A549 treated with dexamethasone at 1 μM for 4 hours (cell line): ENCODE results near the gene MCEMP1. TPM values are rescaled to one million over a fixed set of nuclear protein-coding genes. Genes with fewer than 3 reads are reported as not detected.

Experiments
- total RNA-seq: library from RNA; stranded (reverse); fragments of 200-300 nt; extraction: Qiagen RNA extraction; gene quantifications from 5 replicates; pipeline ENCODE4 v1.2.3, GENCODE V29; 2022

The MCEMP1 gene
- total RNA-seq, result not detected in 5 replicates

DNA sequence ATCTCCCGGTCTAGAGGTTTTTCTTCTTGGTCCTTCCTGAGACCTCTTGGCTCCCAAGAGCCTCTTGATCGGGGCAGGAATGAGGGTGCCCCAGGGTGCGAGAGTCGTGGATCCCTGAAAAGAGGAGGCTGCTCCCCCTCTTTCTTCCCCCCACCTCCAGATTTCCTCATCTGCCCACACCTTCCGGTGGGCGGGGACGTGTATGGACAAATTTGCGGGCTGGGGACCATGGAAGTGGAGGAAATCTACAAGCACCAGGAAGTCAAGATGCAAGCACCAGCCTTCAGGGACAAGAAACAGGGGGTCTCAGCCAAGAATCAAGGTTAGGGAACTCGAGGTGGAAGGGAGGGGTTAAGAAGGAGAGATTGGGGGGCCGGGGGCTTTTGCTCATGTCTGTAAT is at the start of gene MCEMP1:
Gene MCEMP1 (plus strand): TSS at position 237 of the 400 bp plus-strand sequence. CDS start 31 bp downstream, at position 268.

DNA sequence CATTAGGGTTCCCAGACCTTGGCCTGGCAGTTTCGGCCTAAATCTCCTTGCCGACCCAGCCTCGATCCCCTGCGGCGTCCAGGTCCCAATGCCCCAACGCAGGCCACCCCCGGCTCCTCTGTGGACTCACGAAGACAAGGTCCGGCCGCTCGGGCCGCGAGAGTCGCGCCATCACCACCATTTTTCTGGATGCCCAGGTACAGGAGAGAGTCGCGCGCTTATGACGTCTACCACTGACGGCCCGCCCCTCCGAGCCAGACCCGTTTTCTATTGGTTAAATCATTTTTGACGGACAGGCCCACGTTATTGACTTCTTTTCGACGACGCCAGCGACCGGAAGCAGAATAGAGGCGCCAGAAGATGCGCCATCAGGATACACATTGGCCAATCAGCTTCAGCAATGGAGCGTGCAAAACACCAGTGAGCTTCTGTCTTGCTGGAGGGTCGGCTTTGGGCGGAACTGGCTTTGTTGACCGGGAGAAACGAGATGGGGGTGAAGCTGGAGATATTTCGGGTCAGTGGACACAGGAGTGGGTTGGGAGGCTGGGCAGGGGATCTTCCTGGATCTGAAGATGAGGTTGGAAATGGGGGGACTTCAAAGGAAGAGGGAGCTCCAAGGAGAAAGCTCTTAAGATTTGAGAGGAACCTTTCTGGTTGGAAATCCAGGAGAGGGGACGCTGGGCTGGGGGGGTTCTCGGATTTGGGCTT is 47.4 kb upstream of the MCEMP1 start, which contains the start of the genes PET100 and XAB2:
Gene PET100 (plus strand): TSS at position 447 of the 708 bp plus-strand sequence. CDS start 41 bp downstream, at position 488.
Gene XAB2 (minus strand): TSS at position 199 of the 708 bp plus-strand sequence. CDS start 18 bp downstream, at position 181.

DNA sequence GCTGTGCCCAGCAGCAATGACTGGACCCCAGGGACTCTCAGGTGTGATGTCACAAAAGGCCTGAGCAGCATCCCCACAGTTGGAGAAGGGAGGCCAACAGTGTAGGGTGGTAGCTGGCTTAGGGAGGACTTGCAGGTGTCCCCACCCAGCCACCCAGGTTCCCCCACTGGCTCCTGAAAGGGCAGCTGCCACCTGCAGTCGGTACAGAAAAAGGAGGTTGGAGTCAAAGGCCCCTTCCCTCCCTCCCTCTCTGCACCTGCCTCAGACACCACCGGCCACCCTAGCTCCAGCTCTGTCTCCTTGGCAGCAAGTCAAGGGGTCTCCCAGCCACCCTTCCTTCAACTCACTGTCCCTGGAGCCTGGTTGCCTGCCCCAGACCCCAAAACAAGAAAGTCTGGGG is 43.2 kb upstream of the MCEMP1 start, which contains the start of gene PCP2:
Gene PCP2 (minus strand): TSS at position 22 of the 400 bp plus-strand sequence. CDS start 262 bp downstream, outside the sequence.

DNA sequence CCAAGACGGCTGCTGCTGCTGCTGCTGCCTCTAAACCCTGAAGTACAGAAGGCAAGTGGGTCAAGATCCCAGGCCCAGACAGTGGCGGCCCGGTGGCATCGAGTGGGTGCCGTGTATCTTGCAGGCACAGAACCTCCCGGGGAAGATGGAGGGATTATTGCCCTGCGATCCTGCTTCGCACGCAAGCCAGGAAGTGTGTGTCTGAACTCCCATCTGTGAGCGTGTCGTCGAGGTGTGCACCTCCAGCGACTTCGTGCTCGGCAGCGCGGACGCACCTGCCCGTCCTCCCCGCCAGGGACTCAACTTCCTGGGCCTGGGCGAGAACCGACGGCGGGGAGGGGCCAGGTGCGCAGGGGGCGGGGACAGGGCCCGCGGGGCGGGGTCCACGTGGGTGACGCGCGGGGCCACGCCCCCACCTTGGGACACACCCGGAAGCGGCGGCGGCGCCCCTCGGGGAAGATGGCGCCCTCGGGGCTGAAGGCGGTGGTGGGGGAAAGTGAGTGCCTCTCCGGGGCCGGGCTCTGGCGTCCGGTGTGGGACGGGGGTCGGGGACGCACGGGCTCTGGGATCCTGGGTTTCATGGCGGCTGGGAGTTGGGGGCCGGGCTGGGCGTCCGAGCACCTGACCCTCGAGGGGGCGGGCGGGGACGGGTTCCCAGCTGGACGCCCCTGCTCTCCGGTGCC is 40.1 kb upstream of the MCEMP1 start, which contains the start of gene STXBP2:
Gene STXBP2 (plus strand): TSS at position 420 of the 683 bp plus-strand sequence. CDS start 40 bp downstream, at position 460.

GRCh38 chr19:7668842-7669241 is 8.0 kb upstream of the MCEMP1 start, which contains the start of gene RETN:
RETN (plus strand) TSS chr19:7669049; CDS start chr19:7669327, 278 bp downstream.

GRCh38 chr19:7680606-7681339 is 3.9 kb downstream of the MCEMP1 start, which contains the start of gene TRAPPC5:
TRAPPC5 (plus strand) TSS chr19:7680833; CDS start chr19:7682254, 1,421 bp downstream.

DNA sequence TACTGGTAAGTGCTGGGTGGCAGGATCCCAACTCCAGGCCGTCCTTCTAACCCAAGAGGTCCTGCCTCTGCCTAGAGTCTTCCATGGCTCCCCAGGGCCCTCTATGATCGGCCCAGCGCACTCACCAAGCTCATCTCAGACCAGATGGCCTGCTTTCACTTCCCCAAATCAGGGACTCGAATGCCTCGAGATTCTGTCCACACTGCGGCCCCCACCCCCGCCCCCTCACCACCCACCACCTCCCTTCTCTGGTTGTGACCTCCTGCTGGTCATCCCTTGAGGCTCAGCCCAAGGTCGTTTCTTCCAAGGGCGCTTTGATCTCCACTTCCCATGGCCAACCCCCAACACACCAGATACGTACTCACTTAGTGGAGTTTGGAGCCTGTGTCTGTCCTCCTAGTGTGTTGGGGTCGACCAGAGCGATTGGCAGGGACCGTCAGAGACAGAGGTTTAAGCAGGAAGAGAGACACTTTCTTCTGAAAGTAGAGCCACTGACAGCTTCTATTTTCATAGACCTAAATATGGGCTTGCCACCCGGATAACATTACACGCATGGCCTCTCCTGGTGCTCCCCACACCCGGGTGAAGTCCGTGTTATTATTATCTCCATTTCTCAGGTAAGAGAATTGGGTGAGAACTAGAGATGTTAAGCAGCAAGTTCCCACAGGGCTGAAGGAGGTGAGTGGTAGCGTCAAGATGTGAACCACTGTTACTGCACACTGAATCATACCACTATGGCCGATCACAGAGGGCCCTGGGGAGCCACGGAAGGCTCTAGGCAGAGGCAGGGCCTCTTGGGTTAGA is 25.0 kb downstream of the MCEMP1 start, which contains the start of gene FCER2:
Gene FCER2 (minus strand): TSS at position 478 of the 804 bp plus-strand sequence. CDS start 2,371 bp downstream, outside the sequence.

Other genes starting within 250 kb of the MCEMP1 start
- gene PEX11G, start 188.1 kb upstream of the MCEMP1 start, total RNA-seq, result 1.8 to 2.1 TPM (median 1.9 TPM) in 5 replicates
- gene ZNF358, start 161.0 kb upstream of the MCEMP1 start, total RNA-seq, result 17.7 to 24.8 TPM (median 22.3 TPM) in 5 replicates
- 9.6 to 12.8 TPM (median 11.7 TPM) in 5 replicates for gene MCOLN1, start 154.5 kb upstream of the MCEMP1 start, total RNA-seq
- gene PNPLA6, start 141.4 kb upstream of the MCEMP1 start, total RNA-seq, result 24.0 to 42.0 TPM (median 40.3 TPM) in 5 replicates
- 3.7 to 7.6 TPM (median 6.1 TPM) in 5 replicates for gene CAMSAP3, start 81.2 kb upstream of the MCEMP1 start, total RNA-seq
- 18.9 to 29.4 TPM (median 26.3 TPM) in 5 replicates for gene XAB2, start 47.5 kb upstream of the MCEMP1 start, total RNA-seq
- 44.7 to 84.3 TPM (median 46.8 TPM) in 5 replicates for gene PET100, start 47.3 kb upstream of the MCEMP1 start, total RNA-seq
- not detected in 5 replicates for gene PCP2, start 43.4 kb upstream of the MCEMP1 start, total RNA-seq
- 28.4 to 45.3 TPM (median 38.6 TPM) in 5 replicates for gene STXBP2, start 40.0 kb upstream of the MCEMP1 start, total RNA-seq
- gene RETN, start 8.0 kb upstream of the MCEMP1 start, total RNA-seq, result not detected in 5 replicates
- 50.6 to 101 TPM (median 96.9 TPM) in 5 replicates for gene TRAPPC5, start 3.7 kb downstream of the MCEMP1 start, total RNA-seq
- gene FCER2, start 25.0 kb downstream of the MCEMP1 start, total RNA-seq, result not detected in 5 replicates
- not detected in 5 replicates for gene CLEC4G, start 55.0 kb downstream of the MCEMP1 start, total RNA-seq
- not detected in 5 replicates for gene CD209, start 70.4 kb downstream of the MCEMP1 start, total RNA-seq
- not detected in 5 replicates for gene CLEC4M, start 86.2 kb downstream of the MCEMP1 start, total RNA-seq
- 0.94 to 1.9 TPM (median 1.8 TPM) in 5 replicates for gene EVI5L, start 153.1 kb downstream of the MCEMP1 start, total RNA-seq
- 0.30 to 0.51 TPM (median 0.45 TPM) in 5 replicates for gene PRR36, start 197.3 kb downstream of the MCEMP1 start, total RNA-seq
- gene LRRC8E, start 211.4 kb downstream of the MCEMP1 start, total RNA-seq, result 5.1 to 7.1 TPM (median 5.7 TPM) in 5 replicates
- gene MAP2K7, start 226.8 kb downstream of the MCEMP1 start, total RNA-seq, result 8.6 to 16.3 TPM (median 14.9 TPM) in 5 replicates
- gene TGFBR3L, start 237.7 kb downstream of the MCEMP1 start, total RNA-seq, result 0.36 to 2.0 TPM (median 1.7 TPM) in 5 replicates
- 17.5 to 29.6 TPM (median 28.0 TPM) in 5 replicates for gene SNAPC2, start 243.2 kb downstream of the MCEMP1 start, total RNA-seq
- gene CTXN1, start 249.0 kb downstream of the MCEMP1 start, total RNA-seq, result 8.2 to 19.6 TPM (median 17.2 TPM) in 5 replicates